Breast epithelium (tissue), 4 donors: ENCODE results near the gene DNAH3. TPM values are rescaled to one million over a fixed set of nuclear protein-coding genes. Genes with fewer than 3 reads are reported as not detected.
A peak's percentile ranks its signal among the peaks of the same experiment; 100 is the strongest.

Source experiments
- DNase-seq, 2 donors: peaks; one replicate each; pipeline ENCODE4 v3.0.0-alpha.2; 2019; ENCODE audit warnings: low spot score in 2 of 2
- H3K27ac ChIP-seq, 2 donors: fragments of 200-600 bp; sonication (generic) in 1 of 2; one replicate each; pipeline ENCODE4 v1.5.1; 2016 to 2019; ENCODE audit warnings: mild to moderate bottlenecking in 1 of 2
- H3K27me3 ChIP-seq, 2 donors: fragments of 200-600 bp; sonication (generic) in 1 of 2; one replicate each; pipeline versions ENCODE4 v1.5.1 to v1.6.0; 2017 to 2019; ENCODE audit warnings: control low read depth in 1 of 2, mild to moderate bottlenecking in 1 of 2
- H3K36me3 ChIP-seq: fragments of 200-600 bp; one replicate; pipeline ENCODE4 v1.5.1; 2019
- H3K4me1 ChIP-seq, 2 donors: fragments of 200-600 bp; sonication (generic); one replicate each; pipeline ENCODE4 v1.5.1; 2016 to 2019; ENCODE audit warnings: control low read depth in 1 of 2
- H3K4me3 ChIP-seq, 3 donors: fragments of 200-600 bp; sonication (generic); 1 replicate in 2 of 3; 2 replicates in 1 of 3; pipeline ENCODE4 v1.5.1; 2016 to 2019; ENCODE audit warnings: mild to moderate bottlenecking in 3 of 3, moderate library complexity in 2 of 3
- H3K9me3 ChIP-seq, 2 donors: fragments of 200-600 bp; sonication (generic) in 1 of 2; one replicate each; pipeline ENCODE4 v1.5.1; 2016 to 2019; ENCODE audit warnings: control low read depth in 1 of 2
- POLR2A ChIP-seq: fragments of 450-650 bp; IDR thresholded peaks from one replicate; pipeline ENCODE4 v1.6.1; 2016; ENCODE audit warnings: antibody characterized with exemption, mild to moderate bottlenecking, moderate library complexity
- POLR2AphosphoS5 ChIP-seq, 3 donors: sonication (generic); formaldehyde crosslinking; IDR thresholded peaks; one replicate each; pipeline ENCODE4 v1.6.1; 2017; ENCODE audit warnings: antibody characterized with exemption in 3 of 3
- intact Hi-C: fragments of 100-400 bp; cut with DNase I; formaldehyde crosslinking; loops from one replicate; pipeline ENCODE4 v1.15.1; 2023; ENCODE audit warnings: low total_unique reads
- total RNA-seq, 3 donors: library from RNA; depleted of rRNA; stranded (reverse); fragments of >200 nt; gene quantifications; one replicate each; pipeline ENCODE4 v1.1.0, GENCODE V29; 2016
- TF ChIP-seq, protein P1 (sequence below), 3 donors: fragments of 450-650 bp; IDR thresholded peaks; one replicate each; pipeline ENCODE4 v1.5.1; 2016 to 2017; ENCODE audit warnings: antibody characterized with exemption in 3 of 3, mild to moderate bottlenecking in 3 of 3, moderate library complexity in 3 of 3

DNAH3 gene
- total RNA-seq, 3 donors from 2014 or later, result under 0.01 to 0.59 TPM; not detected in 1

GRCh38 chr16:21162661-21163151 is 12.1 kb upstream of the DNAH3 start:
- H3K27me3 ChIP-seq, result no peaks in the 10 kb centered on the region
- peak overlapping the region; percentile 6 to 63 for H3K27ac ChIP-seq
- TF ChIP-seq POLR2AphosphoS5 (IDR thresholded peaks at IDR 0.05), result no peak
- TF ChIP-seq, protein P1, sequence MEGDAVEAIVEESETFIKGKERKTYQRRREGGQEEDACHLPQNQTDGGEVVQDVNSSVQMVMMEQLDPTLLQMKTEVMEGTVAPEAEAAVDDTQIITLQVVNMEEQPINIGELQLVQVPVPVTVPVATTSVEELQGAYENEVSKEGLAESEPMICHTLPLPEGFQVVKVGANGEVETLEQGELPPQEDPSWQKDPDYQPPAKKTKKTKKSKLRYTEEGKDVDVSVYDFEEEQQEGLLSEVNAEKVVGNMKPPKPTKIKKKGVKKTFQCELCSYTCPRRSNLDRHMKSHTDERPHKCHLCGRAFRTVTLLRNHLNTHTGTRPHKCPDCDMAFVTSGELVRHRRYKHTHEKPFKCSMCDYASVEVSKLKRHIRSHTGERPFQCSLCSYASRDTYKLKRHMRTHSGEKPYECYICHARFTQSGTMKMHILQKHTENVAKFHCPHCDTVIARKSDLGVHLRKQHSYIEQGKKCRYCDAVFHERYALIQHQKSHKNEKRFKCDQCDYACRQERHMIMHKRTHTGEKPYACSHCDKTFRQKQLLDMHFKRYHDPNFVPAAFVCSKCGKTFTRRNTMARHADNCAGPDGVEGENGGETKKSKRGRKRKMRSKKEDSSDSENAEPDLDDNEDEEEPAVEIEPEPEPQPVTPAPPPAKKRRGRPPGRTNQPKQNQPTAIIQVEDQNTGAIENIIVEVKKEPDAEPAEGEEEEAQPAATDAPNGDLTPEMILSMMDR (IDR thresholded peaks at IDR 0.05), result no peak
- no peak for TF ChIP-seq POLR2A
- H3K4me3 ChIP-seq, result no peak overlapping the region
- intact Hi-C loops, result no loop called here
- H3K4me1 ChIP-seq, result peaks cover 0 to 15% of the 10 kb centered on the region in 2 donors
- DNase-seq, result no peak
- no peaks in the 10 kb centered on the region for H3K36me3 ChIP-seq
- H3K9me3 ChIP-seq, result no peaks in the 10 kb centered on the region

DNA sequence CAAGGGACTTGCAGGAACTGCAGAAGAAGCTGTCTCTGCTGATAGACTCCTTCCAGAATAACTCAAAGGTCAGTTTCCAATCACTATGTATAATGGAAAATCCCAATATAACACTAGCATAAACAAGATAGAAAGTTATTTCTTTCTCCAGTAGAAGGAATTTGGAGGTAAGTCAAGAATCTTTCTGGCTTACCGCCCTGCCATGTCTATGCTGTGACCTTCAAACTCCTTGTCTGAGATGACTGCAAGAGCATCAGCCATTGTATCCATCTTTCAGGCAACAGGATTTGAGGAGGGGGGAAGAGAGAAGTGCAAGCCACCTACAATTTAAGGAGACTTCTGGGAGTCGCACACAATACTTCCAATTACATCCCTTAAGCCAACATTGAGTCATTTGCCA is 10.6 kb upstream of the DNAH3 start:
- intact Hi-C loops, result no loop called here
- H3K36me3 ChIP-seq, result no peaks in the 10 kb centered on the region
- no peak overlapping the region for H3K27ac ChIP-seq
- H3K4me3 ChIP-seq, result no peak overlapping the region
- H3K27me3 ChIP-seq, result no peaks in the 10 kb centered on the region
- TF ChIP-seq, protein P1 (IDR thresholded peaks at IDR 0.05), result no peak
- TF ChIP-seq POLR2AphosphoS5 (IDR thresholded peaks at IDR 0.05), result no peak
- no peak for TF ChIP-seq POLR2A
- no peaks in the 10 kb centered on the region for H3K9me3 ChIP-seq
- DNase-seq, result no peak
- peaks cover 0 to 15% of the 10 kb centered on the region in 2 donors for H3K4me1 ChIP-seq

DNA sequence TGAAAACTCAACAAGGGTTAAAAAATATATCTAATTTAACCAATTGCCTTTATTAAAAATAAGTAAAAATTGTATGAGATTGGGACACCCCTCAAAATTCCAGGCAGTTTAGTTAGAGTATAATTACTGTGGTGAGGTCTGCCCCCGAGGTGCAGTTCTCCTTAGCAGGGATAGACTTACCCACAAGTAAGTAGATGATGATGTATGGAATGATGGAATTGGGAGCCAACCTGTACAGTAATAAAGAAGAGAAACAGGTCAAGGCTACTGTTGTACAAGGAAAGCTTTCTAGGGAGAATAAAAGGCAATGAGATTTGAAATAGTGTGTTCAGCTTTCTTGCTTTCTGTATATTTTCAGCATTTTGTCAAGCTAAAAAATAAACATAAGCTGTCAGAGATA is 9.6 kb upstream of the DNAH3 start:
- Histone ChIP-seq H3K9me3 (no peaks in the 10 kb centered on the region), H3K27me3 (no peaks in the 10 kb centered on the region), H3K4me1 (peaks cover 0 to 15% of the 10 kb centered on the region in 2 donors), H3K4me3 (no peak overlapping the region), H3K36me3 (no peaks in the 10 kb centered on the region), H3K27ac (peak overlapping the region in 1 of 2 donors; percentile 91)
- TF ChIP-seq POLR2AphosphoS5 (IDR thresholded peaks at IDR 0.05) (no peak), POLR2A (no peak)
- TF ChIP-seq, protein P1 (IDR thresholded peaks at IDR 0.05), result no peak
- intact Hi-C loops, result no loop called here
- no peak for DNase-seq

- peaks cover 0 to 15% of the 10 kb centered on the region in 2 donors for H3K4me1 ChIP-seq
- intact Hi-C loops, result no loop called here
- DNase-seq, result peak; percentile 51 to 55
Observed at GRCh38 chr16:21159281-21159951, 8.8 kb upstream of the DNAH3 start.

More at GRCh38 chr16:21159281-21159951, 8.8 kb upstream of the DNAH3 start:
- H3K9me3 ChIP-seq, result no peaks in the 10 kb centered on the region
- H3K27me3 ChIP-seq, result no peaks in the 10 kb centered on the region
- TF ChIP-seq POLR2AphosphoS5 (IDR thresholded peaks at IDR 0.05), result peak in 1 of 3 donors; percentile 24
- TF ChIP-seq, protein P1 (IDR thresholded peaks at IDR 0.05), result no peak
- peak overlapping the region; percentile 89 to 96 (median 91) for H3K4me3 ChIP-seq
- peak overlapping the region; percentile 90 to 91 for H3K27ac ChIP-seq
- no peaks in the 10 kb centered on the region for H3K36me3 ChIP-seq
